K562 (cell line): ENCODE measurements around the gene ZNF133. TPM values are rescaled to one million over a fixed set of nuclear protein-coding genes. Genes with fewer than 3 reads are reported as not detected.

Source experiments
- ATAC-seq: fragments of 200-7000 bp; cut with Tn5 transposase; 3 replicates; pipeline ENCODE4 v1.9.1; 2020; ENCODE audit warnings: moderate library complexity
- BruUV-seq: library from RNA; stranded (reverse); fragments of 400-500 nt; replicated peaks from 2 replicates; lab custom pipeline; 2021; lab: Mats Ljungman, UMichigan
- CTCF ChIA-PET: fragments of 300-600 bp; formaldehyde crosslinking; extraction: SDS; loops from one replicate; lab custom pipeline; 2021; ENCODE audit warnings: low intra/inter-chr PET ratio; lab: Yijun Ruan, JAX
- POLR2A ChIA-PET: fragments of 300-600, 350-650 bp; sonication (Branson Sonifier 250); formaldehyde crosslinking; extraction: SDS; loops from one replicate; lab custom pipeline; 2021; ENCODE audit warnings: antibody characterized with exemption, inconsistent platforms; lab: Yijun Ruan, JAX
- DNase-seq, 4 experiments: peaks; one replicate each; pipeline versions ENCODE4 v3.0.0 to v3.0.0-alpha.2; 2011 to 2018; ENCODE audit warnings: low spot score in 3 of 4, mixed read lengths in 3 of 4; ENCODE audit errors: extremely low read depth in 1 of 4
- FAIRE-seq: peaks from 2 replicates; lab custom pipeline; 2011; peaks lifted over from hg19 to GRCh38; lab: Jason Lieb, UNC
- H2AFZ ChIP-seq: 2 replicates; pipeline ENCODE4 v1.6.0; 2011; ENCODE audit warnings: low read depth, low read length, control low read depth, inconsistent platforms
- H3K27ac ChIP-seq: fragments of 200-600 bp; 3 replicates; pipeline ENCODE4 v1.8.0; 2011; ENCODE audit warnings: low read depth, mild to moderate bottlenecking, control low read depth, inconsistent platforms, low read length, moderate library complexity, mixed read lengths; ENCODE audit errors: extremely low read depth
- H3K27me3 ChIP-seq, 2 experiments: fragments of 300-600 bp in 1 of 2; 2 replicates in 1 of 2; 3 replicates in 1 of 2; pipeline versions ENCODE4 v1.6.0 to v1.8.0; 2011; ENCODE audit warnings: inconsistent platforms in 2 of 2, low read length in 2 of 2, mild to moderate bottlenecking in 1 of 2, mixed read lengths in 1 of 2, moderate library complexity in 1 of 2; ENCODE audit not compliant: control insufficient read depth in 2 of 2, insufficient read depth in 2 of 2
- H3K36me3 ChIP-seq: fragments of 300-600 bp; 3 replicates; pipeline ENCODE4 v1.8.0; 2011; ENCODE audit warnings: mild to moderate bottlenecking, low read length, inconsistent platforms; ENCODE audit not compliant: control insufficient read depth, insufficient read depth
- H3K4me1 ChIP-seq, 2 experiments: fragments of 200-600 bp in 1 of 2; replicated peaks in 1 of 2; 2 replicates in 1 of 2; 3 replicates in 1 of 2; pipeline versions ENCODE4 v1.5.1 to v1.8.0; 2011; ENCODE audit warnings: inconsistent platforms in 2 of 2, low read length in 2 of 2, mild to moderate bottlenecking in 1 of 2, mixed read lengths in 1 of 2, moderate library complexity in 1 of 2; ENCODE audit not compliant: control insufficient read depth in 2 of 2, insufficient read depth in 2 of 2
- H3K4me2 ChIP-seq: 2 replicates; pipeline ENCODE4 v1.6.1; 2011; ENCODE audit warnings: low read length, control low read depth, inconsistent platforms, mixed read lengths; ENCODE audit not compliant: insufficient read depth
- H3K4me3 ChIP-seq: fragments of 200-600 bp; sonication (generic), shearing (Covaris generic); 2 replicates; pipeline ENCODE4 v1.5.1; 2016; ENCODE audit warnings: control low read depth, inconsistent platforms
- H3K79me2 ChIP-seq: fragments of 200-600 bp; 3 replicates; pipeline ENCODE4 v1.8.0; 2011; ENCODE audit warnings: low read length, inconsistent platforms; ENCODE audit not compliant: control insufficient read depth, insufficient read depth
- H3K9ac ChIP-seq, 2 experiments: 2 replicates each; pipeline versions ENCODE4 v1.6.0 to v1.6.1; 2011; ENCODE audit warnings: low read depth in 2 of 2, low read length in 2 of 2, control low read depth in 1 of 2, inconsistent platforms in 1 of 2, mild to moderate bottlenecking in 1 of 2, mixed read lengths in 1 of 2; ENCODE audit not compliant: insufficient read depth in 1 of 2
- H3K9me1 ChIP-seq: one replicate; pipeline ENCODE4 v1.6.0; 2011; ENCODE audit warnings: inconsistent platforms, mild to moderate bottlenecking, low read length, moderate library complexity; ENCODE audit not compliant: control insufficient read depth, insufficient read depth
- H3K9me3 ChIP-seq: replicated peaks from 2 replicates; pipeline ENCODE4 v1.5.1; 2011; ENCODE audit warnings: low read depth, low read length, inconsistent platforms; ENCODE audit not compliant: control insufficient read depth, insufficient read depth
- H4K20me1 ChIP-seq: replicated peaks from 2 replicates; pipeline ENCODE4 v1.6.1; 2011; ENCODE audit warnings: low read length, inconsistent platforms, mixed read lengths; ENCODE audit not compliant: control insufficient read depth, insufficient read depth
- CBFB ChIP-seq: sonication (generic); formaldehyde crosslinking; IDR thresholded peaks from 2 replicates; pipeline ENCODE4 v1.4.0; 2020; ENCODE audit warnings: mild to moderate bottlenecking, missing genetic modification reagents
- CREM ChIP-seq: IDR thresholded peaks from 2 replicates; pipeline ENCODE4 v1.6.1; 2014; ENCODE audit warnings: antibody characterized with exemption, low read depth
- E2F4 ChIP-seq: sonication (generic); formaldehyde crosslinking; IDR thresholded peaks from 2 replicates; pipeline ENCODE4 v1.8.0; 2022; ENCODE audit warnings: mild to moderate bottlenecking, low read depth, missing genetic modification reagents
- FOXK1 ChIP-seq: sonication (generic); formaldehyde crosslinking; IDR thresholded peaks from 2 replicates; pipeline ENCODE4 v1.8.0; 2022; ENCODE audit warnings: missing genetic modification reagents, mild to moderate bottlenecking, borderline replicate concordance
- GATA2 ChIP-seq: sonication (generic); formaldehyde crosslinking; IDR thresholded peaks from 2 replicates; pipeline ENCODE4 v1.4.0; 2020; ENCODE audit warnings: mild to moderate bottlenecking, missing genetic modification reagents
- HCFC1 ChIP-seq: IDR thresholded peaks from 2 replicates; pipeline ENCODE4 v1.6.1; 2012; ENCODE audit warnings: low read depth, low read length, improper control_type of control experiment
- HDAC6 ChIP-seq: IDR thresholded peaks from 2 replicates; pipeline ENCODE4 v1.6.1; 2012; ENCODE audit warnings: low read depth, mild to moderate bottlenecking, control low read depth, inconsistent platforms, low read length, moderate library complexity
- KLF10 ChIP-seq: fragments of 250-450 bp; sonication (Bioruptor Pico); IDR thresholded peaks from 2 replicates; pipeline ENCODE4 v1.6.1; 2021; ENCODE audit warnings: matching md5 sums
- NCOA6 ChIP-seq: fragments of 450-650 bp; IDR thresholded peaks from 2 replicates; pipeline ENCODE4 v1.6.1; 2017; ENCODE audit warnings: mild to moderate bottlenecking
- RBM25 ChIP-seq: fragments of 200-400 bp; formaldehyde crosslinking; IDR thresholded peaks from 2 replicates; pipeline ENCODE4 v1.6.1; 2018; ENCODE audit warnings: low read length, low read depth, moderate library complexity; ENCODE audit not compliant: severe bottlenecking
- RCOR1 ChIP-seq, 2 experiments: IDR thresholded peaks; 2 replicates each; pipeline ENCODE4 v1.6.1; 2012; ENCODE audit warnings: low read depth in 2 of 2, low read length in 2 of 2, borderline replicate concordance in 1 of 2, improper control_type of control experiment in 1 of 2
- ZKSCAN3 ChIP-seq: fragments of 250-450 bp; sonication (Bioruptor Pico); IDR thresholded peaks from 2 replicates; pipeline ENCODE4 v1.4.0; 2020
- ZNF609 ChIP-seq: sonication (generic); formaldehyde crosslinking; IDR thresholded peaks from 2 replicates; pipeline ENCODE4 v1.8.1; 2023; ENCODE audit warnings: missing genetic modification reagents, mild to moderate bottlenecking, borderline replicate concordance
- WGBS: fragments of 100-300 bp; shearing (Covaris generic); methylation state at CpG from one replicate; pipeline ENCODE4 v1.1.6; 2016; ENCODE audit warnings: low coverage, mixed read lengths; ENCODE audit not compliant: insufficient coverage; ENCODE audit errors: missing lambda C conversion rate; 5-methylcytosine and 5-hydroxymethylcytosine counted together
- in situ Hi-C: fragments of 300-500 bp; cut with MboI; formaldehyde crosslinking; loops from 4 replicates; pipeline ENCODE4 v1.15.0; 2018; ENCODE audit warnings: inconsistent platforms, mixed read lengths
- intact Hi-C: fragments of 100-400 bp; cut with micrococcal nuclease; formaldehyde crosslinking; loops from 2 replicates; pipeline ENCODE4 v1.14.2; 2022
- polyA plus RNA-seq, 8 experiments: library from polyadenylated mRNA; depleted of rRNA in 4 of 8; stranded (reverse) in 5 of 8; unstranded in 3 of 8; fragments of >200 nt; fragmentation: Nextera tagmentation in 2 of 8; fragmentation: Illumina TruSeq in 1 of 8; extraction: Ambion mirVana in 2 of 8; extraction: Trizol in 1 of 8; gene quantifications; 2 replicates each; pipeline versions ENCODE4 v1.2.1 to v1.2.3, GENCODE V29; 2011 to 2014; ENCODE audit warnings: inconsistent platforms in 1 of 8, missing spikeins in 1 of 8
- total RNA-seq, 7 experiments: library from RNA; depleted of rRNA in 6 of 7; stranded (reverse); fragments of >200 nt in 6 of 7; fragmentation: Illumina TruSeq in 2 of 7; extraction: Trizol in 2 of 7; gene quantifications; 2 replicates each; pipeline versions ENCODE4 v1.2.1 to v1.2.3, GENCODE V29; 2011 to 2021; ENCODE audit warnings: low replicate concordance in 1 of 7

The ZNF133 gene
- total and polyA plus RNA-seq, 9 of the 15 experiments (the other 6 are each of a cell fraction or from before 2014, with no cell fraction given), result 1.1 to 6.5 (median 3.8) TPM

GRCh38 chr20:18276821-18277220 is 11.5 kb upstream of the ZNF133 start:
- in situ Hi-C loops (loop anchor here (25.0 kb wide), 1 partner anchor 765 kb away; no protein-coding TSS in a partner anchor), intact Hi-C loops (loop anchor here (10.0 kb wide), 3 partner anchors 262 to 1472 kb away; no protein-coding TSS in a partner anchor)
- Histone ChIP-seq H3K79me2 (no peaks in the 10 kb centered on the region), H3K4me1 (no peaks in the 10 kb centered on the region; a peak in 1 of 5 replicates), H3K27me3 (peaks cover 0 to 2% of the 10 kb centered on the region in 2 experiments; a peak in 4 of 5 replicates), H3K9ac (no peak overlapping the region), H2AFZ (no peak overlapping the region), H4K20me1 (no peaks in the 10 kb centered on the region), H3K36me3 (no peaks in the 10 kb centered on the region), H3K9me1 (no peaks in the 10 kb centered on the region), H3K9me3 (no peaks in the 10 kb centered on the region), H3K27ac (no peak overlapping the region), H3K4me3 (no peak overlapping the region), H3K4me2 (no peak overlapping the region)
- ChIA-PET POLR2A (no interaction called here), CTCF (interaction anchor here (1.0 kb wide), 1 partner anchor 772 kb away, joined by 4 read pairs; no protein-coding TSS in a partner anchor)
- BruUV-seq, result no TSS peak
- DNase-seq, result peak; percentile 20 to 77 (median 40)
- FAIRE-seq, result peak; percentile 82
- peak; percentile 97 for ATAC-seq
- WGBS, result 8% methylated on average over 12 of the region's 12 CpGs
- TF ChIP-seq KLF10 (CRISPR knock-in tag), result no peak
- no peak for TF ChIP-seq E2F4 (CRISPR knock-in tag)
- no peak for TF ChIP-seq CBFB
- TF ChIP-seq NCOA6, result no peak
- TF ChIP-seq ZNF609 (CRISPR knock-in tag), result no peak
- TF ChIP-seq CREM, result 0 out of 2 replicates have a peak, but pooled peaks have one; percentile 9
- TF ChIP-seq GATA2 (CRISPR knock-in tag), result no peak
- TF ChIP-seq RCOR1 (IDR thresholded peaks at IDR 0.05; ENCODE audit: borderline replicate concordance in 1 of 2, low read depth in 2 of 2, low read length in 2 of 2), result peak in 1 of 2 experiments; percentile 45; a peak in 1 of 4 replicates
- no peak for TF ChIP-seq HDAC6
- no peak for TF ChIP-seq FOXK1 (CRISPR knock-in tag)
- TF ChIP-seq ZKSCAN3 (CRISPR knock-in tag), result no peak
- no peak for TF ChIP-seq HCFC1
- TF ChIP-seq RBM25, result no peak
